ENCODE results near the gene HNRNPU.

GRCh38 chr1:244854865-244855578 lies 9.3 kb downstream of the HNRNPU start:
- TF ChIP-seq SMC3 (conservative IDR thresholded peaks at IDR 0.05; ENCODE audit: poor library complexity) (no peak), POLR2AphosphoS5 (IDR thresholded peaks at IDR 0.05) (no peak), TAF1 (IDR thresholded peaks at IDR 0.05; ENCODE audit: low read depth) (no peak), EZH2 (IDR thresholded peaks at IDR 0.05; ENCODE audit: borderline replicate concordance, insufficient read depth, low read length, poor library complexity, severe bottlenecking) (no peak), CTCF (IDR thresholded peaks at IDR 0.05; ENCODE audit: poor library complexity, severe bottlenecking) (no peak), EP300 (conservative IDR thresholded peaks at IDR 0.05; ENCODE audit: poor library complexity, severe bottlenecking) (no peak)

Measured in neural cell (in vitro differentiated cells).